Measurements from ENCODE around the gene WWOX.

- TF ChIP-seq CTCF (IDR thresholded peaks at IDR 0.05; ENCODE audit: poor library complexity) (no peak), EZH2 (IDR thresholded peaks at IDR 0.05; ENCODE audit: borderline replicate concordance) (no peak), EZH2phosphoT487 (IDR thresholded peaks at IDR 0.05; ENCODE audit: low read depth, severe bottlenecking, unreplicated experiment) (no peak)
These were observed 1069.8 kb downstream of the WWOX start for GRCh38 chr16:79169239-79169638.

Measured in hepatocyte (in vitro differentiated cells).